GM21423 (cell line): ENCODE measurements around the gene TMEM79.

Experiments
- ATAC-seq: cut with Tn5 transposase; IDR thresholded peaks from one replicate; pipeline ENCODE4 v1.9.1; 2021; ENCODE audit warnings: mild to moderate bottlenecking, moderate library complexity; ENCODE audit not compliant: unreplicated experiment

TMEM79 gene, protein sequence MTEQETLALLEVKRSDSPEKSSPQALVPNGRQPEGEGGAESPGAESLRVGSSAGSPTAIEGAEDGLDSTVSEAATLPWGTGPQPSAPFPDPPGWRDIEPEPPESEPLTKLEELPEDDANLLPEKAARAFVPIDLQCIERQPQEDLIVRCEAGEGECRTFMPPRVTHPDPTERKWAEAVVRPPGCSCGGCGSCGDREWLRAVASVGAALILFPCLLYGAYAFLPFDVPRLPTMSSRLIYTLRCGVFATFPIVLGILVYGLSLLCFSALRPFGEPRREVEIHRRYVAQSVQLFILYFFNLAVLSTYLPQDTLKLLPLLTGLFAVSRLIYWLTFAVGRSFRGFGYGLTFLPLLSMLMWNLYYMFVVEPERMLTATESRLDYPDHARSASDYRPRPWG

DNA sequence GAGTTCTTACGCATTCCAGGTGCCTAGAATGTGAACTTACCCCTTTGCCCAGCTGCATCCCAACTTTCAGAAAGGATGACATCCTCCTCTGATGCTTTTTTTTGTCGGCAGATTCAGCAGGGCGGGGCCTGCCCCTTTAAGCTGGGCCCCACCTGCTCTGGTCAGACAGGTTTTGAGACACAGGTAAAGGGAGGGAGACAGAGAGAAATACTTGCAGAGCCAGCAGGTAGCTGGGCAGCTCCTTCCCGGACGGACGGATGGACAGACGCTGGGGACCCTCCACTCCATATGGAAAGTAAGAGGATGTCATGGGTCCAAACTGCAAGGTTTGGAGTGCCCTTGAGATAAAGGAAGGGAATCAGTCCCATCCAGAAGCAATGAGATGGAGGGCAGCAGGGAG, at the start of gene TMEM79:
Gene TMEM79, plus strand, starts transcription at position 214 of the 400 bp plus-strand sequence. CDS start 902 bp downstream, outside the sequence.
- no peak for ATAC-seq

GRCh38 chr1:156236164-156236563, 48.0 kb upstream of the TMEM79 start:
- no peak for ATAC-seq

DNA sequence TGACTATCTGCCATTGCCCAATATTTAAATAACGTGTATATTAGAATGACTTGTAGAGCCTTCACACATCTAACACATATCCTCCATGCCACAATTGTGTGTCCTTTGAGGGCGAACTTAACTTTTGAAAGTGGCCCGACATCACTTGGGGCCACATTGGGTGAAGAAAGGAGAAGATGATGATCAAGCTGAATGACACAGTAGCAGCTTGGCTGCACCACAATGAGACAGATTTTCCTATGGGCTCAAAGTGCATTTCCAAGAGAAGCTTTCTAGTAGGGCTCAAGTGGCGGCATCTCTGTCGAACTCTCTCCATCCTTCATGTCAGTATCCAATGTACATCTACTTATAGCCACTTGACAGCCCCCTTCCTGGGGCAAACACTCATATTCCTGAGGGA, 45.9 kb upstream of the TMEM79 start:
- ATAC-seq: no peak

GRCh38 chr1:156241311-156241811, 42.8 kb upstream of the TMEM79 start:
- ATAC-seq: no peak

GRCh38 chr1:156241926-156242325, 42.2 kb upstream of the TMEM79 start, which contains the start of gene BGLAP:
Gene BGLAP, plus strand, starts transcription at chr1:156242184. Its CDS starts 48 bp downstream, at chr1:156242232.
- no peak for ATAC-seq

DNA sequence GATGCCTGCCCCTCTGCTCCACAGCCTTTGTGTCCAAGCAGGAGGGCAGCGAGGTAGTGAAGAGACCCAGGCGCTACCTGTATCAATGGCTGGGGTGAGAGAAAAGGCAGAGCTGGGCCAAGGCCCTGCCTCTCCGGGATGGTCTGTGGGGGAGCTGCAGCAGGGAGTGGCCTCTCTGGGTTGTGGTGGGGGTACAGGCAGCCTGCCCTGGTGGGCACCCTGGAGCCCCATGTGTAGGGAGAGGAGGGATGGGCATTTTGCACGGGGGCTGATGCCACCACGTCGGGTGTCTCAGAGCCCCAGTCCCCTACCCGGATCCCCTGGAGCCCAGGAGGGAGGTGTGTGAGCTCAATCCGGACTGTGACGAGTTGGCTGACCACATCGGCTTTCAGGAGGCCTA, 41.4 kb upstream of the TMEM79 start:
- ATAC-seq: no peak

DNA sequence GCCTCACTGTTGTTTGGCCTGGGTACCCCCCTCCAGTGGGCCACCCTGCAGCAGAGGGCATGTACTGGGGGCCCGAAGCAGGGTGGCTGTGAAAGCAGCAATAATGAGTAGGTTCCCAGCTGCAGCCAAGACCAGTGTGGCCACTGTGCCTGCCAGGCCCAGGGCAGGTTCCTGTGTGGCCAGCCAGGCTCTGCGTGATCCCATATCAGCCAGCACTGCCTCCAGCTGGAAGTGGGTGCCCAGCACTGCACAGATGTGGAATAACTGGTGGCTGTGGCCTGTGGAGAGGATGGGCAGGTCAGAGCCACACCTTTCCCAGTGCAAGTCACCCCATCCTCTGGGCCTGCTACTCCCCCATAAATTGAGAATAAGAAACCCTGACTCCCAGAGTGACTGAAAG, 40.0 kb upstream of the TMEM79 start:
- no peak for ATAC-seq

DNA sequence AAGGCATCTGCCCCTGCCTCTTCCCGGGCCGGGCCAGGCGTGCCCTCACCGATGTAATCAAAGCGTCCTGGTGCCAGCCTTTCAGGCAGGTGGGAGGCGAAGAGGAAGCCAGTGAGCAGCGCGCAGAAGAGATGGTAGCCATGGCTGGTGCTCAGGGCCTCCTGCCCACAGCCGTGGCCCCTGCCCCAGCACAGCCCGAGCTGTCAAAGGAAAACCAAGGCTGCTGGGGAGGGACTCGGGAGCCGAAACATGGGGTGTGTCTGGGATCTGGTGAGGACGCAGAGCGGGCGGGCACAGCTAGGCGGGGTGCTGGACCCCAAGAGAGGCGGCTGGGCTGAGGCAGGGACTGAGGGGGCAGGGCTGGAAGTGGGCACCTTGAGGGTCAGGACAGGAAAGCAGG, 39.4 kb upstream of the TMEM79 start:
- ATAC-seq: no peak

DNA sequence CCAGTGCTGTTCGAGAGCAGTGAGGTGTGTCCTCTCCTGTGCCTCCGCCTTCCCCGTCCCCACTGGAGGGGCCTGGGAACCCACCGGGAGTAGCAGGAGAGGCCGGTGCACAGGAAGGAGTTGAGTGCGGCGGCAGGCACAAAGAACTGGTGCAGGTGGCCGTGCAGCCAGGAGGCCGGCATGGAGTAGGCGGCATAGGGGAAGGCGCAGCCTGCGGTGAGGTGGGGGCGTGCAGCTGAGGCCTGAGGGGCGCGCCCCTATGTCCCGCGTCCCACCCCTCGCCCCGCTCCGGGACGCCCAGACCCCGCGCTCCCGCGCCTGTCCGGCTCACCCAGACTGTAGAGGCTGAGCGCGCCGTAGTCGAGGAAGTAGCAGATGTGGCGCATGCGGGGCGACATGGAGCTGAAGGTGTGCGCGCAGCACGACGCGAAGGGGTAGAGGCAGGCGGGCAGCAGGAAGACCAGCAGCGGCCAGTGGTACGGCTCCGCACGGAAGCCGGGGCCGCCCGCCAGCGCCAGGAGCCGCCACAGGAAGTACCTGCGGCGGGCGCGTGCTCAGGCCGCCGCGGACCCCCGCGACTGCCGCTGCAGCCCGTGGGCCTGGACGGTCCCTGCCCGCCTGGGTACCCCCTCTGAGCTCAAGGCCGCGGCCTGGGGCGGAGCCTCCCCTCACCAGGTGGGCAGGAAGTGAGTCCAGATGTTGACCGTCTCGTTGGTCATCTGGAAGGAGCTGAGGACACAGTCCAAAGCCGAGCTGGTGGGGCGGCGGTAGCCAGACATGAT, 38.5 kb upstream of the TMEM79 start:
- no peak for ATAC-seq

DNA sequence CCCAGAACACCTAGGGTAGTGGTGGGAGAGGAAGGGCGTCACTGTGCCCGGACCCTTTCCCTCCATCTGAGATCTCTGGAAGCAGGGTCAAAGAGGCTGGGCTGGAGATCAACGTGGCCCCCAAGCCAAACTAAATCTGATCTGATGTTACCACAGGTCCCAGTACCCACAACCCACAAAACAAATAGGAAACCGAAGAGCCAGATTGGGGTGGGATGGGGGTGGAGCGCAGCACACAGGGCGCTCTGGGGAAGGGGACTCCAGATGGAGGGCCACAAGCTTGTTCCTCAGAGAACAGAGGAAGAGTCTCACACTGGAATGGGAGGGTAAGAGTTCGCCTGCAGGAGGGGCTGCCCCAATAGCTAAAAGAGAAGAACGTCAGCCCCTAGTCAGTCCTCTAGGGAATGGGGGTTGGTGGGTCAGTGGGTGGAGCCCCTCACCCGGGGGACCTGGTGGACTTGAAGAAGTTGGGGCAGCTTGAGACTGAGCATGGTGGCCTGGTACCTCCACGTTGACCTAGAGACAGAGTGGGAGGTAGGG, 37.8 kb upstream of the TMEM79 start:
- ATAC-seq: no peak

DNA sequence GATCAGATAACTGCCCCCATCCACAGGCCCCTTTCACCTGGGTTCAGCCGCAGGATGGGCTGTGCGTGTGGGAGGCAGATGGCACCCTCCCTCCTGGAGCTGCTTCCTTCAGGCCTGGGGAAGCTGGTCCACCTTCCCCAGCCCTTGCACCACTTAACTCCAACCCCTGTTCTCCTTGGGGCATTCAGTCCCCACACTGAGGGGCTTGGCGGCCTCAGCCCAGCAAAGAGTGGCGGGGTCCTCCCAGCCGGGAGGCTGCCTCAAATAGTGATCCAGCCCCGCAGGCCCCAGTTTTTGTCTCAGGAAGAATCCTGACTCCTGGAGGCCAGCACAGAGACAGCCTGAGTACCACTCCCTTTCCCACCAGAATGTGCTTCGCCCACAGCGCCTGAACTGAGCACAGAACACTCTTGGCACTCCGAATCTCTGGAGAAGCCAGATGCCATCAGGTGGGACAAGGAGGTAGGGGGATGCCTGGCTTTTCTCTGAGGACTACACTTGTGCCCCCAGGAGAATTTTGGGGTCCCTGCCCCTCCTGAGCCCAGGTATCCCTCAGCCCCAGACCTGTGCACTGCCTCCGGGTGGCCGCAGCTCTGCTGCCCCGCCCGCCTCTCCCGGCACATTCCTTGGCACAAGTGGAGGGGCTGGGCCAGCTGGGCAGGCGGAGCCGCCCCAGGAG, 37.2 kb upstream of the TMEM79 start:
- ATAC-seq: no peak

GRCh38 chr1:156247460-156248322, 36.4 kb upstream of the TMEM79 start, which contains the start of gene PAQR6:
Gene PAQR6, minus strand, starts transcription at chr1:156248056. Its CDS starts 1,325 bp downstream, at chr1:156246731.
- ATAC-seq: no peak

- ATAC-seq: no peak
Measured at GRCh38 chr1:156248323-156248683, 35.8 kb upstream of the TMEM79 start.

- ATAC-seq: no peak
Measured at GRCh38 chr1:156249593-156249992, 34.5 kb upstream of the TMEM79 start.

GRCh38 chr1:156251527-156251926, 32.6 kb upstream of the TMEM79 start:
- ATAC-seq: no peak

DNA sequence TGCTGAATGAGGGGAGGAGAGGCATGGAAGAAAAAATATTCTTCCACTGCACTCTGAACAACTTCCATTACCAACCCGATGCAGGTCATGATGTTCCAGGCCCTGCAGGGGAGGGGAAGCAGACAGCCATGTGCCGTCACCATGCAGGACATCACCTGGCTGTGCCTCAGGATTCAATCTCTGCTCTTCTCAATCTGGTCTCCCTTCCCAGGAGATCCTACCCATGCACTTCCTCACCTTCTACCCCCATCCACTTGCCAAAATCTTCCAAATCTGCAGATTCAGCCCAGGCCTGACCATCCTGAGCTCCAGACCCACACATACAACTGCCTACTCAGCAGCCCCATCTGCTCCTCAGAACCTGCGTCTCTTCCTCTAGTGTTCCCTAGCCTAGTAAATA, 30.5 kb upstream of the TMEM79 start:
- ATAC-seq: no peak

DNA sequence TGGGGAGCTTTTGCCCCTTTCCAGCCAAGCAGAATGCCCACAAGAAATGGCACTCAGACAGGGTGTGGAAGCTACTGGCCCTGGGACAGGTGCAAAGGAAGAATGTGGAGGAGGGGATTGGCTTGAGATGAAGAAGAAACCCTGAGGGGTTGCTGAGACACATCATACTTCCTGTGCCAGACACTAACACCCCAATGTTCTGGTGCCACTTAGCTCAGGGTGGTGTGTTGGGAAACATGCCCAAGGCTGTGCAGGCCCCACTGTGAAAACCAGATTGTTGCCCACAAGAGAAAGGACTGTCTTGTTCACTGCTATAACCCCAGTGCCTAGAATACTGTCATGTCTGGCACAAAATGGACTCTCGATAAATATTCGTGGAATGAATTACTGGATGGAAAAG, 26.4 kb upstream of the TMEM79 start:
- ATAC-seq: no peak

DNA sequence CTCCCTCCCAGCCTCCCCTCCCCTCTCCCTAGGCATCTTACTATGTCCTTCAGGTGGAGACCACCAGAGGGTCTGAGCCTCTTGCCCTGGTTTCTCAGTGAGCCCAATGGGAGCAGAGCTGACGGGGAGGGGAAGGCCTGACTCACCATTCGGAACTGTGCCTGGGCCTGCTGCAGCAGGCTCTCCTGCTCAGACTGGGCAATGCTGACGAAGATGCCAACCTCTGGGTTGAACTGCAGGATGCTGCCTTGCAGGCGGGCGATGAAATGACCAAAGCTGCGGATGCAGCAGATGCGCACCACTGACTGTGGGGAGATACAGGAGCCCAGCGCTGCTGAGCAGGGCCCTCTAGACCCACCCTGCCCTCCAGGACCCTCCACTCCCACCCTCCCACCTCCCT, 25.3 kb upstream of the TMEM79 start:
- ATAC-seq: no peak

GRCh38 chr1:156259805-156260204, 24.3 kb upstream of the TMEM79 start:
- ATAC-seq: no peak

- no peak for ATAC-seq
Measured at GRCh38 chr1:156260896-156261295, 23.2 kb upstream of the TMEM79 start.
